GM12864 (cell line): Measurements from ENCODE around the gene CLPSL1.

ENCODE experiments used
- DNase-seq: peaks from one replicate; pipeline ENCODE4 v3.0.0-alpha.2; 2011; ENCODE audit warnings: low read depth
- H3K4me3 ChIP-seq: 2 replicates; pipeline ENCODE4 v1.5.1; 2011; ENCODE audit warnings: mild to moderate bottlenecking, low read depth, low read length, control low read depth
- CTCF ChIP-seq: IDR thresholded peaks from 2 replicates; pipeline ENCODE4 v1.5.1; 2011; ENCODE audit warnings: low read depth, mild to moderate bottlenecking, moderate library complexity, low read length, control low read depth, inconsistent platforms; ENCODE audit errors: missing control alignments

The CLPSL1 gene

GRCh38 chr6:35831257-35832007, 50.6 kb downstream of the CLPSL1 start:
- H3K4me3 ChIP-seq: no peak overlapping the region
- no peak for TF ChIP-seq CTCF
- DNase-seq: no peak

GRCh38 chr6:35833536-35833935, 52.7 kb downstream of the CLPSL1 start:
- H3K4me3 ChIP-seq: no peak overlapping the region
- DNase-seq: no peak
- TF ChIP-seq CTCF: no peak
